HL-60 (cell line): ENCODE data around the gene SLC27A2.

Experiments
- DNase-seq, 2 experiments: peaks; one replicate each; pipeline ENCODE4 v3.0.0-alpha.2; 2010 to 2020; ENCODE audit warnings: low read depth in 1 of 2, low spot score in 1 of 2
- H3K27ac ChIP-seq: fragments of 250-450 bp; sonication (Bioruptor Pico); replicated peaks from 2 replicates; pipeline ENCODE4 v1.5.1; 2020; ENCODE audit warnings: mild to moderate bottlenecking, moderate library complexity
- H3K27me3 ChIP-seq: fragments of 250-450 bp; sonication (Bioruptor Pico); 2 replicates; pipeline ENCODE4 v1.5.1; 2021; ENCODE audit warnings: mild to moderate bottlenecking, moderate library complexity; ENCODE audit not compliant: insufficient read depth, poor library complexity, severe bottlenecking
- H3K4me3 ChIP-seq: replicated peaks from 2 replicates; pipeline ENCODE4 v1.5.1; 2011; ENCODE audit warnings: mild to moderate bottlenecking, control low read depth, low read length; ENCODE audit not compliant: insufficient read depth
- CTCF ChIP-seq: IDR thresholded peaks from one replicate; pipeline ENCODE4 v1.5.1; 2011; ENCODE audit warnings: low read length, control low read depth, inconsistent platforms; ENCODE audit not compliant: insufficient read depth
- GABPA ChIP-seq: IDR thresholded peaks from 2 replicates; pipeline ENCODE4 v1.6.1; 2012; ENCODE audit warnings: low read depth
- POLR2AphosphoS5 ChIP-seq: IDR thresholded peaks from 2 replicates; pipeline ENCODE4 v1.6.1; 2012; ENCODE audit warnings: low read depth
- REST ChIP-seq: IDR thresholded peaks from 2 replicates; pipeline ENCODE4 v1.6.1; 2012; ENCODE audit warnings: low read depth; ENCODE audit not compliant: insufficient replicate concordance
- SPI1 ChIP-seq: IDR thresholded peaks from 2 replicates; pipeline ENCODE4 v1.6.1; 2012; ENCODE audit warnings: low read depth, mild to moderate bottlenecking, borderline replicate concordance

Gene SLC27A2

GRCh38 chr15:50236433-50236832, 54.4 kb downstream of the SLC27A2 start:
- DNase-seq, result no peak
- TF ChIP-seq CTCF (no peak), SPI1 (no peak), REST (no peak), GABPA (no peak), POLR2AphosphoS5 (no peak)
- no peak overlapping the region for H3K4me3 ChIP-seq
- no peaks in the 10 kb centered on the region for H3K27me3 ChIP-seq
- no peak overlapping the region for H3K27ac ChIP-seq

GRCh38 chr15:50238255-50238654, 56.3 kb downstream of the SLC27A2 start:
- no peak for TF ChIP-seq GABPA
- TF ChIP-seq POLR2AphosphoS5, result no peak
- TF ChIP-seq CTCF, result no peak
- TF ChIP-seq SPI1, result no peak
- TF ChIP-seq REST, result no peak
- H3K4me3 ChIP-seq, result no peak overlapping the region
- no peak for DNase-seq
- no peaks in the 10 kb centered on the region for H3K27me3 ChIP-seq
- no peak overlapping the region for H3K27ac ChIP-seq

GRCh38 chr15:50241684-50242450, 59.9 kb downstream of the SLC27A2 start:
- no peak overlapping the region for H3K4me3 ChIP-seq
- DNase-seq, result no peak
- no peak overlapping the region for H3K27ac ChIP-seq
- TF ChIP-seq POLR2AphosphoS5, result no peak
- TF ChIP-seq GABPA, result no peak
- TF ChIP-seq CTCF, result no peak
- no peak for TF ChIP-seq REST
- TF ChIP-seq SPI1, result no peak
- H3K27me3 ChIP-seq, result no peaks in the 10 kb centered on the region
